ENCODE measurements around the gene MDGA2.

- TF ChIP-seq NFYB (CRISPR knock-in tag; IDR thresholded peaks at IDR 0.05) (no peak), ZFX (CRISPR knock-in tag; IDR thresholded peaks at IDR 0.05; ENCODE audit: low read depth) (no peak), TP53 (CRISPR knock-in tag; conservative IDR thresholded peaks at IDR 0.05) (no peak), SIN3A (IDR thresholded peaks at IDR 0.05; ENCODE audit: borderline replicate concordance, low read depth, low read length) (no peak)
Measured at GRCh38 chr14:47154276-47154797, 521.1 kb downstream of the MDGA2 start.

All from HepG2 (cell line).